NCI-H748 (cell line): Measurements from ENCODE around the gene L1TD1.
A peak's percentile ranks its signal among the peaks of the same experiment; 100 is the strongest.
"Not testable (repeated sequence)": the region's sequence is repeated elsewhere in the genome, so short reads cannot be mapped to it uniquely, and the experiment has no call there.

ENCODE experiments used
- DNase-seq: peaks from one replicate; lab custom pipeline; 2025; ENCODE audit not compliant: unreplicated experiment; lab: John Stamatoyannopoulos, UW

Gene L1TD1, protein sequence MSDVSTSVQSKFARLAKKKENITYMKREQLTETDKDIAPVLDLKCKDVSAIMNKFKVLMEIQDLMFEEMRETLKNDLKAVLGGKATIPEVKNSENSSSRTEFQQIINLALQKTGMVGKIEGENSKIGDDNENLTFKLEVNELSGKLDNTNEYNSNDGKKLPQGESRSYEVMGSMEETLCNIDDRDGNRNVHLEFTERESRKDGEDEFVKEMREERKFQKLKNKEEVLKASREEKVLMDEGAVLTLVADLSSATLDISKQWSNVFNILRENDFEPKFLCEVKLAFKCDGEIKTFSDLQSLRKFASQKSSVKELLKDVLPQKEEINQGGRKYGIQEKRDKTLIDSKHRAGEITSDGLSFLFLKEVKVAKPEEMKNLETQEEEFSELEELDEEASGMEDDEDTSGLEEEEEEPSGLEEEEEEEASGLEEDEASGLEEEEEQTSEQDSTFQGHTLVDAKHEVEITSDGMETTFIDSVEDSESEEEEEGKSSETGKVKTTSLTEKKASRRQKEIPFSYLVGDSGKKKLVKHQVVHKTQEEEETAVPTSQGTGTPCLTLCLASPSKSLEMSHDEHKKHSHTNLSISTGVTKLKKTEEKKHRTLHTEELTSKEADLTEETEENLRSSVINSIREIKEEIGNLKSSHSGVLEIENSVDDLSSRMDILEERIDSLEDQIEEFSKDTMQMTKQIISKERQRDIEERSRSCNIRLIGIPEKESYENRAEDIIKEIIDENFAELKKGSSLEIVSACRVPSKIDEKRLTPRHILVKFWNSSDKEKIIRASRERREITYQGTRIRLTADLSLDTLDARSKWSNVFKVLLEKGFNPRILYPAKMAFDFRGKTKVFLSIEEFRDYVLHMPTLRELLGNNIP

DNA sequence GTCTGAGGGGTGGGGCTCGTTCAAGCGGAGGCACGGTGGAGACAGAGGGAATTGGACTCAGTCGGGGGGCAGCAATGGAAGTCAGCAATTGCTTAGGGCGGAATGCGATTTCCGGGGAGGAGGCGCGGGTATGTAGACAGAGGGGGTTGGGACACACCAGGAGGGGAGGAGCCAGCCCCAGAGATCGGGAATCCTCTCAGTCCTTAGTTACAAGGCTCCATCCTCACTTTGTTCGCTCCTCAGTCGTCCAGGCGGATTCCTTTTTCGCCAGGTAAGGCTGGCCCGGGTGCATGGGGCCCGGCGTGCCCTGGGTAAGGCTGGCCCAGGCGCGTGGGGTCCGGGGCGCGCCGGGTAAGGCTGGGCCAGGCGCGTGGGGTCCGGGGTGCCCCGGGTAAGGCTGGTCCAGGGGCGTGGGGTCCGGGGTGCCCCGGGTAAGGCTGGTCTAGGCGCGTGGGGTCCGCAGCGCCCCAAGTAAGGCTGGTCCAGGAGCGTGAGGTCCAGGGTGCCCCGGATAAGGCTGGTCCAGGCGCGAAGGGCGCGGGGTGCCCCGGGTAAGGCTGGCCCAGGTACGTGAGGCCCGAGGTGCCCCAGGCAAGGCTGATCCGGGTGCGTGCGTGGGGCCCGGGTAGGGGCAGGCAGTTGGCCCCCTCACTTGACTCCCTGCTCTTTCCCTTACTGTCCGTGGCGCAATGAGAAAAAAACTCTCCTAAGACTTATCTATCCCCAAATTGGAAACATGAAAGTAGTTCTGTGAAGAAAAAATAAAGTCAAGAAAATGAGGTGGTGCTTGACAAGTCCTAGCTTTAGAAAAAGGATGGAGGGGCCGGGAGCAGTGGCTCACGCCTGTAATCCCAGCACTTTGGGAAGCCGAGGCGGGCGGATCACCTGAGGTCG is at the start of gene L1TD1:
Gene L1TD1, plus strand, starts transcription at position 199 of the 894 bp plus-strand sequence. CDS start 11,780 bp downstream, outside the sequence.
- no peak for DNase-seq

GRCh38 chr1:62159940-62160348 is 34.7 kb upstream of the L1TD1 start:
- no peak for DNase-seq

GRCh38 chr1:62161711-62162110 is 32.9 kb upstream of the L1TD1 start:
- no peak for DNase-seq

DNA sequence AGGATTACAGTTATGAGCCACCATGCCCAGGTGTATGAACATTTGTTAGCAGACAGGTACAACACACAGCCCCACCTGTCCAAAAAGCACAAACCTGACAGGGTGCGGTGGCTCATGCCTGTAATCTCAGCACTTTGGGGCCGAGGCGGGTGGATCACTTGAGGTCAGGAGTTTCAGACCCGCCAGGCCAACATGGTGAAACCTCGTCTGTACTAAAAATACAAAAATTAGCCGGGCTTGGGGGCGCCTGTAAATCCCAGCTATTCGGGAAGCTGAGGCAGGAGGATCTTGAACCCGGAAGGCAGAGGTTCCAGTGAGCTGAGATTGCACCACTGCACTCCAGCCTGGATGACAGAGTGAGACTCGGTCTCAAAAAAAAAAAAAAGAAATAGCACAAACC is 24.3 kb upstream of the L1TD1 start:
- not testable (repeated sequence) for DNase-seq

GRCh38 chr1:62175568-62176179 is 19.0 kb upstream of the L1TD1 start:
- peak; percentile 68 for DNase-seq

GRCh38 chr1:62176597-62177312 is 17.9 kb upstream of the L1TD1 start:
- DNase-seq = no peak

GRCh38 chr1:62177621-62178020 is 17.0 kb upstream of the L1TD1 start:
- no peak for DNase-seq

GRCh38 chr1:62178372-62178771 is 16.3 kb upstream of the L1TD1 start:
- peak; percentile 32 for DNase-seq

- not testable (repeated sequence) for DNase-seq
These were observed 14.6 kb upstream of the L1TD1 start for GRCh38 chr1:62180054-62180453.

GRCh38 chr1:62180639-62181038 is 14.0 kb upstream of the L1TD1 start:
- DNase-seq = peak; percentile 93

GRCh38 chr1:62181532-62181931 is 13.1 kb upstream of the L1TD1 start:
- DNase-seq = no peak

GRCh38 chr1:62182157-62182556 is 12.5 kb upstream of the L1TD1 start:
- DNase-seq = peak; percentile 93

GRCh38 chr1:62183164-62184020 is 11.3 kb upstream of the L1TD1 start:
- DNase-seq = peak; percentile 55

- DNase-seq = no peak
These were observed 10.3 kb upstream of the L1TD1 start for GRCh38 chr1:62184336-62184735.

GRCh38 chr1:62185233-62185632 is 9.4 kb upstream of the L1TD1 start:
- DNase-seq = not testable (repeated sequence)

- no peak for DNase-seq
These were observed 9.0 kb upstream of the L1TD1 start for GRCh38 chr1:62185677-62186076.

DNA sequence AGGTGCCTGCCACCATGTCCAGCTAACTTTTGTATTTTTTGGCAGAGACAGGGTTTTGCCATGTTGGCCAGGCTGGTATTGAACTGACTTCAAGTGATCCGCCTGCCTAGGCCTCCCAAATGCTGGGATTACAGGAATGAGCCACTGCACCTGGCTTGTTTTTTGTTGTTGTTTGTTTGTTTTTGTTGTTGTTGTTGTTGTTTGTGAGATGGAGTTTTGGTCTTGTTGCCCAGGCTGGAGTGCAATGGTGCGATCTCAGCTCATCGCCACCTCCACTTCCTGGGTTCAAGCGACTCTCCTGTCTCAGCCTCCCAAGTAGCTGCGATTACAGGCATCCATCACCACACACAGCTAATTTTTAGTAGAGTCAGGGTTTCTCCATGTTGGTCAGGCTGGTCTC is 7.1 kb upstream of the L1TD1 start:
- DNase-seq = no peak

- DNase-seq = no peak
These were observed 6.5 kb upstream of the L1TD1 start for GRCh38 chr1:62188111-62188510.
